Ovary (tissue), 9 donors: ENCODE data around the gene CASP6. TPM values are rescaled to one million over a fixed set of nuclear protein-coding genes. Genes with fewer than 3 reads are reported as not detected.

Experiments
- DNase-seq, 5 donors: peaks; one replicate each; pipeline ENCODE4 v3.0.0-alpha.2; 2019 to 2020
- H3K27ac ChIP-seq, 2 donors: fragments of 200-600 bp; one replicate each; pipeline versions ENCODE4 v1.5.1 to v1.8.0; 2019 to 2022
- H3K27me3 ChIP-seq: fragments of 200-600 bp; one replicate; pipeline ENCODE4 v1.8.0; 2022
- H3K36me3 ChIP-seq: fragments of 200-600 bp; sonication (generic); one replicate; pipeline ENCODE4 v1.5.1; 2019
- H3K4me1 ChIP-seq: one replicate; pipeline ENCODE4 v1.8.1; 2013; ENCODE audit warnings: mild to moderate bottlenecking, moderate library complexity; ENCODE audit not compliant: insufficient read depth
- H3K4me3 ChIP-seq: fragments of 200-600 bp; sonication (generic); one replicate; pipeline ENCODE4 v1.5.1; 2017
- H3K9me3 ChIP-seq, 2 donors: fragments of 200-600 bp in 1 of 2; sonication (generic) in 1 of 2; one replicate each; pipeline versions ENCODE4 v1.5.1 to v1.8.1; 2013 to 2019; ENCODE audit warnings: mild to moderate bottlenecking in 1 of 2, moderate library complexity in 1 of 2
- EP300 ChIP-seq: sonication (generic); formaldehyde crosslinking; IDR thresholded peaks from one replicate; pipeline ENCODE4 v1.6.1; 2017; ENCODE audit warnings: antibody characterized with exemption
- POLR2A ChIP-seq: fragments of 450-650 bp; IDR thresholded peaks from one replicate; pipeline ENCODE4 v1.6.1; 2017; ENCODE audit warnings: antibody characterized with exemption, mild to moderate bottlenecking, moderate library complexity
- WGBS, 3 donors: extraction: QIAGEN DNeasy Blood & Tissue Kit in 1 of 3; methylation state at CpG; one replicate each; pipeline versions ENCODE4 v1.1.5 to v1.1.7; 2013 to 2017; 5-methylcytosine and 5-hydroxymethylcytosine counted together
- intact Hi-C, 4 donors: fragments of 100-400 bp; cut with DNase I; formaldehyde crosslinking; loops; one replicate each; pipeline versions ENCODE4 v1.11.0 to v1.15.1; 2022 to 2023
- polyA plus RNA-seq, 2 donors: library from polyadenylated mRNA; stranded (reverse); fragments of 200-250 nt in 1 of 2; fragments of 350-450 nt in 1 of 2; fragmentation: Illumina TruSeq in 1 of 2; extraction: RNeasy Lipid Tissue Mini Kit (QIAGEN cat#74804) in 1 of 2; gene quantifications; one replicate each; pipeline ENCODE4 v1.2.3, GENCODE V29; 2013 to 2014
- total RNA-seq, 7 donors: library from RNA; depleted of rRNA in 2 of 7; stranded (reverse); fragments of >200 nt in 2 of 7; fragmentation: NEBNext Ultra II Directional in 3 of 7; extraction: Animal tissue kit (Norgen Biotek cat#: 25700) in 3 of 7; gene quantifications; one replicate each; pipeline versions ENCODE4 v1.1.0 to v1.2.4, GENCODE V29; 2016 to 2023
- TF ChIP-seq, protein P1 (sequence below), 3 donors: fragments of 450-650 bp in 2 of 3; fragments of 200-600 bp in 1 of 3; IDR thresholded peaks; one replicate each; pipeline versions ENCODE4 v1.5.1 to v1.8.0; 2016 to 2022; ENCODE audit warnings: antibody characterized with exemption in 3 of 3, mild to moderate bottlenecking in 1 of 3
- donor health status: DM: no; HTN: no; CAD: no; lungs with moderate emphysema.
- donor health status: DM: no; HTN: no; CAD: no.
- donor health status: Bipolar disorder and iron deficiency.
- donor health status: DM: yes; HTN: yes; CAD: no.
- donor health status: DM: no; HTN: no; CAD: no.
- donor health status: DM: yes; HTN: yes; CAD: no.

CASP6 gene
- total and polyA plus RNA-seq, 9 donors = 11.2 to 29.0 (median 13.4) TPM

DNA sequence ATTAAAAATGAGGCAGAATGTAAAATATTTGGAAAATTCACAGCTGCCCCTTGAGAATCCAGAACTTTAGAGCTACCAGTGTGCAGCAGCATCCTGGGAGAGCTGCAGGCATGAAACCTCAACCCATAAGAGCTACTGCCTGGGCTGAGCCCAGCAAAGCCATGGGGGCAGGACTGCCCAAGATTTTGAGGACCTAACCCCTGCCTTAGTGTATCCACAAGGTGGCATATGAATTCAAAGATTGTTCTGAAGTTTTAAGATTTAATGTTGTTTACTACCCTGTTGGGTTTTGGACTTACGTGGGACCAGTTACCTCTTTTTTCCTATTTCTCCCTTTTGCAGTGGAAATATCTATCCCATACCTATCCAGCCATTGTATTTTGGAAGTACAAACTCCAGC, 26.4 kb downstream of the CASP6 start:
- H3K36me3 ChIP-seq = no peaks in the 10 kb centered on the region
- no peak overlapping the region for H3K27ac ChIP-seq
- H3K9me3 ChIP-seq = peaks cover 0 to 2% of the 10 kb centered on the region in 2 donors
- H3K4me1 ChIP-seq = no peaks in the 10 kb centered on the region
- H3K4me3 ChIP-seq = no peak overlapping the region
- TF ChIP-seq POLR2A = no peak
- TF ChIP-seq EP300 = no peak
- TF ChIP-seq, protein P1, sequence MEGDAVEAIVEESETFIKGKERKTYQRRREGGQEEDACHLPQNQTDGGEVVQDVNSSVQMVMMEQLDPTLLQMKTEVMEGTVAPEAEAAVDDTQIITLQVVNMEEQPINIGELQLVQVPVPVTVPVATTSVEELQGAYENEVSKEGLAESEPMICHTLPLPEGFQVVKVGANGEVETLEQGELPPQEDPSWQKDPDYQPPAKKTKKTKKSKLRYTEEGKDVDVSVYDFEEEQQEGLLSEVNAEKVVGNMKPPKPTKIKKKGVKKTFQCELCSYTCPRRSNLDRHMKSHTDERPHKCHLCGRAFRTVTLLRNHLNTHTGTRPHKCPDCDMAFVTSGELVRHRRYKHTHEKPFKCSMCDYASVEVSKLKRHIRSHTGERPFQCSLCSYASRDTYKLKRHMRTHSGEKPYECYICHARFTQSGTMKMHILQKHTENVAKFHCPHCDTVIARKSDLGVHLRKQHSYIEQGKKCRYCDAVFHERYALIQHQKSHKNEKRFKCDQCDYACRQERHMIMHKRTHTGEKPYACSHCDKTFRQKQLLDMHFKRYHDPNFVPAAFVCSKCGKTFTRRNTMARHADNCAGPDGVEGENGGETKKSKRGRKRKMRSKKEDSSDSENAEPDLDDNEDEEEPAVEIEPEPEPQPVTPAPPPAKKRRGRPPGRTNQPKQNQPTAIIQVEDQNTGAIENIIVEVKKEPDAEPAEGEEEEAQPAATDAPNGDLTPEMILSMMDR (IDR thresholded peaks at IDR 0.05) = no peak
- DNase-seq = no peak
- WGBS, 3 donors = 81 to 100% (median 93%) methylated on average over 1 of the region's 1 CpG
- intact Hi-C loops = no loop called here
- H3K27me3 ChIP-seq = no peaks in the 10 kb centered on the region

DNA sequence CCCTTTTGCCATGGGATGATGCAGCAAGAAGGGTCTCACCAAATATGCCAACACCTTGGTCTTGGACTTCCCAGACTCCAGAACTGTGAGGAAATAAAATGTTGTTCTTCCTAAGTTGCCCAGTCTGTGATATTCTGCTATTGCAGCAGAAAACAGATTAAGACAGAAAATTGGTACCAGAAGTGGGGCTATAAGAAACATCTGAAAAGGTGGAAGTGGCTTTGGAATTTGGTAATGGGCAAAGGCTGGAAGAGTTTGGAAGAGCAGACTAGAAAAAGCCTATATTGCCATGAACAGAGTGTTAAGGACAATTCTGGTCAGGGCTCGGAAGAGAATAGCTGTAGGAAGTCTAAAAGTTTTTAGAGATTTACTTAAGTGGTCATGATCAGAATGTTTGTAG, 27.4 kb downstream of the CASP6 start:
- WGBS, 3 donors = 94 to 98% (median 97%) methylated on average over 1 of the region's 1 CpG
- Histone ChIP-seq H3K27ac (no peak overlapping the region), H3K4me3 (no peak overlapping the region), H3K27me3 (no peaks in the 10 kb centered on the region), H3K4me1 (no peaks in the 10 kb centered on the region), H3K9me3 (peaks cover 0 to 2% of the 10 kb centered on the region in 2 donors), H3K36me3 (no peaks in the 10 kb centered on the region)
- intact Hi-C loops = no loop called here
- no peak for TF ChIP-seq EP300
- TF ChIP-seq, protein P1 (IDR thresholded peaks at IDR 0.05) = no peak
- no peak for TF ChIP-seq POLR2A
- DNase-seq = no peak

DNA sequence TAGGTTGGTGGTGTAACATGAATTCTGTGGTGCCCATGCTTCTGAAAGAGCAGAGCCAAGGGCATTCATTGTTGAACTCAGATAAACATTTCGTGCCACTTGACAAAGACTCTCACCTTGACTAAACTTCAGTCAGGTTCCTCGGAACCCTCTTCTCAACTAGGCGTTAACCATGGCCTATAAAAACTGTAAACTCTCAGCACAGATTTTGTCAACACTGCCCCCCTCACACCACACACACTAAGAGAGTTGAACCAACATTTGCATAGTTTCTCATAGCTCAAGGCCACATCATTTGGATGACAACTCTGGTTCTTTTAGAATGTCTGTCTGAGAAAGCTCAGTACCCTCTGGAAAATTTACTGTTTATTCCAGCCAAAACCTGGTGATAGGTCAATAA, 28.1 kb downstream of the CASP6 start:
- Histone ChIP-seq H3K36me3 (no peaks in the 10 kb centered on the region), H3K27ac (no peak overlapping the region)

DNA sequence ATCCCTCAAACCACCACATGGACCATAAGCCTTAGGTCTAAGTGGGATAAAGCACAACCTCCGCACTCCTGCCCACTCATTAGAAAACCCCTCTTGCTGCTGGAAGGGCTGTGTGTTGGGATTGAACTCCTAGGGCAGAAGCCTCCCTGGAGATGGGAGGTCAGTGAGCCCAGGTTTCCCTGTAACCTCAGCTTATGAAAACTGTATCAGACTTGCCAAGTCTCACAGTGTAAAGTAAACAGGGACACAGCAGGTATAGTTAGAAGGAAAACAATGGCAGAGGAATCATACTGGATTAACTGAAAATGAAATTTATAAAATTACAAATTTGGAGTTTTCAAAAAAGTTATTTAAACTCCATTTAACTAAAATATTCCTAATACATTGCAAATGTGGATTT, 29.9 kb downstream of the CASP6 start:
- no peak overlapping the region for H3K27ac ChIP-seq
- no peaks in the 10 kb centered on the region for H3K36me3 ChIP-seq
- H3K9me3 ChIP-seq = peaks cover 0 to under 1% of the 10 kb centered on the region in 2 donors
- H3K27me3 ChIP-seq = no peaks in the 10 kb centered on the region
- no peak overlapping the region for H3K4me3 ChIP-seq
- TF ChIP-seq, protein P1 (IDR thresholded peaks at IDR 0.05) = no peak
- TF ChIP-seq POLR2A = no peak
- TF ChIP-seq EP300 = no peak
- DNase-seq = no peak
- intact Hi-C loops = no loop called here
- no peaks in the 10 kb centered on the region for H3K4me1 ChIP-seq
- 97 to 100% (median 100%) methylated on average over 1 of the region's 1 CpG for WGBS, 3 donors

More for the DNA sequence above, 28.1 kb downstream of the CASP6 start:
- Histone ChIP-seq H3K4me1 (no peaks in the 10 kb centered on the region), H3K4me3 (no peak overlapping the region), H3K9me3 (peaks cover 0 to 2% of the 10 kb centered on the region in 2 donors), H3K27me3 (no peaks in the 10 kb centered on the region)
- TF ChIP-seq POLR2A = no peak
- no peak for TF ChIP-seq EP300
- TF ChIP-seq, protein P1 (IDR thresholded peaks at IDR 0.05) = no peak
- intact Hi-C loops = no loop called here
- WGBS, 3 donors = 63 to 82% (median 71%) methylated on average over 3 of the region's 3 CpGs
- DNase-seq = no peak
